ENCODE results near the gene EXOC4. TPM values are rescaled to one million over a fixed set of nuclear protein-coding genes. Genes with fewer than 3 reads are reported as not detected.

The EXOC4 gene
- total RNA-seq, 1 donor from 2014 or later: 99.2 TPM

DNA sequence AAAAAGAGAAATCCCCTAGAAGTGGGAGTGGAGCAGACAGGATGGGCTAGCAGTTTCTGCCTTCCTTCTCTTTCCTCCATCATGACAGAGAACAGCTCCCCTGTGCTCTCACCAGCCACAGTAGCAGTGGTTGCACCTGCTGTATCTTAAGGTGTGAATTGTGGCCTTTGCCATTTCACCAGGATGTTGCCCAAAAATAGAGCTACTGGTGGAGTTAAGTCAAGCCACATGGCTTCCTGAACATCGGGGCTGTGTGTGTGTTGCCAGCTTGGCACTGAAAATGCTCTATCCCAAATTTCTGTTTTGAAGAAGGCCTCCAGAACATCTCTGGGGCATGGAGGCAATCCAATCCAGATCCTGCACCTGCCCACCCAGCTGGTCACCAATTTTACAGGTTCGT, 348.7 kb downstream of the EXOC4 start:
- DNase-seq (ENCODE audit: extremely low spot score in 2 of 2): no peak
- intact Hi-C loops (cut with DNase I): no loop called here
- no peak overlapping the region for H3K27ac ChIP-seq
- no peaks in the 10 kb centered on the region for H3K36me3 ChIP-seq
- H3K4me1 ChIP-seq: no peaks in the 10 kb centered on the region
- no peaks in the 10 kb centered on the region for H3K9me3 ChIP-seq
- H3K4me3 ChIP-seq: no peak overlapping the region
- no peaks in the 10 kb centered on the region for H3K27me3 ChIP-seq
- TF ChIP-seq POLR2A (IDR thresholded peaks at IDR 0.05): no peak
- no peak for TF ChIP-seq POLR2AphosphoS5 (IDR thresholded peaks at IDR 0.05; ENCODE audit: insufficient read depth in 1 of 2, low read depth in 1 of 2)
- TF ChIP-seq, protein P1, sequence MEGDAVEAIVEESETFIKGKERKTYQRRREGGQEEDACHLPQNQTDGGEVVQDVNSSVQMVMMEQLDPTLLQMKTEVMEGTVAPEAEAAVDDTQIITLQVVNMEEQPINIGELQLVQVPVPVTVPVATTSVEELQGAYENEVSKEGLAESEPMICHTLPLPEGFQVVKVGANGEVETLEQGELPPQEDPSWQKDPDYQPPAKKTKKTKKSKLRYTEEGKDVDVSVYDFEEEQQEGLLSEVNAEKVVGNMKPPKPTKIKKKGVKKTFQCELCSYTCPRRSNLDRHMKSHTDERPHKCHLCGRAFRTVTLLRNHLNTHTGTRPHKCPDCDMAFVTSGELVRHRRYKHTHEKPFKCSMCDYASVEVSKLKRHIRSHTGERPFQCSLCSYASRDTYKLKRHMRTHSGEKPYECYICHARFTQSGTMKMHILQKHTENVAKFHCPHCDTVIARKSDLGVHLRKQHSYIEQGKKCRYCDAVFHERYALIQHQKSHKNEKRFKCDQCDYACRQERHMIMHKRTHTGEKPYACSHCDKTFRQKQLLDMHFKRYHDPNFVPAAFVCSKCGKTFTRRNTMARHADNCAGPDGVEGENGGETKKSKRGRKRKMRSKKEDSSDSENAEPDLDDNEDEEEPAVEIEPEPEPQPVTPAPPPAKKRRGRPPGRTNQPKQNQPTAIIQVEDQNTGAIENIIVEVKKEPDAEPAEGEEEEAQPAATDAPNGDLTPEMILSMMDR (IDR thresholded peaks at IDR 0.05): no peak

DNA sequence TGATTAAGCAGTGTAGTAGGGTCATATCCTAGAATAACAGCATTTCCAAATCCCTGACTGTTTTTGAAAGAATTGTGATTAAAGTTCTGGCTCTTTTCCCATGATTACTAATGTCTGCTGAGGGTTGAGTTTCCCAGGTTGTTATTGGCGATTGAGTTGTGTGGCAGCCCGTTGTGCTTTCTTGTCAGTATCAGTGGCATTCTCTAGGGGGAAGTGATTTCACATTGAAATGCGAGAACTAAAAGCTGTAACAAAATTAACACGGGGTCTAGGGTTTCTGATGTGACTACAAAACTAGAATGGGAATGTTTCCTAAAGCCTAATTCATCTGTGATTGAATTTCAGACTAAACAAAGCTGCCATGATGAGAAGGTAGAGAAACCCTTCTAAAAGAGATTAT, 349.4 kb downstream of the EXOC4 start:
- intact Hi-C loops (cut with DNase I): no loop called here
- no peaks in the 10 kb centered on the region for H3K27me3 ChIP-seq
- no peaks in the 10 kb centered on the region for H3K4me1 ChIP-seq
- H3K4me3 ChIP-seq: no peak overlapping the region
- H3K9me3 ChIP-seq: no peaks in the 10 kb centered on the region
- no peak overlapping the region for H3K27ac ChIP-seq
- DNase-seq (ENCODE audit: extremely low spot score in 2 of 2): no peak
- no peaks in the 10 kb centered on the region for H3K36me3 ChIP-seq
- TF ChIP-seq POLR2AphosphoS5 (IDR thresholded peaks at IDR 0.05; ENCODE audit: insufficient read depth in 1 of 2, low read depth in 1 of 2) (no peak), POLR2A (IDR thresholded peaks at IDR 0.05) (no peak)
- TF ChIP-seq, protein P1 (IDR thresholded peaks at IDR 0.05): no peak

DNA sequence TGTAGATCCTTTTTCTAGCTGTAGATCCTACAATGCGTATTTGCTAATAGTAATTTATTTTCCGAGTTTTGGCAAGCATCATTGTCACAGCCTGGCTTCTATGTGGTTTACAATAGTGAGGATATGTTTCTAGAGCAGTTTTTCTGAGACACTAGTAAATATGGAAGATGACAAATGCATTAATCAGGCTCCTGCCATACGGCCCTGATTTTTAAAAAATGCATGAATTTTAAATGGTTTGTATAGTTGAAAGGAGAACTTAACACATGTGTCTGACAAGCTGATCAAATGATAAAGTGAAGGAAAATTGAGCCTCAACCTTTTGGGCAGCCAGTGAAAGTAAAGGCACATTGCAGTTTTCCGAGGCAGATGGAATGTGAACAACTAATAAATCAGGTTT, 354.1 kb downstream of the EXOC4 start:
- Histone ChIP-seq H3K9me3 (no peaks in the 10 kb centered on the region), H3K4me3 (no peak overlapping the region), H3K4me1 (no peaks in the 10 kb centered on the region), H3K27me3 (no peaks in the 10 kb centered on the region), H3K27ac (no peak overlapping the region), H3K36me3 (no peaks in the 10 kb centered on the region)
- no peak for DNase-seq (ENCODE audit: extremely low spot score in 2 of 2)
- intact Hi-C loops (cut with DNase I): no loop called here
- TF ChIP-seq, protein P1 (IDR thresholded peaks at IDR 0.05): no peak
- no peak for TF ChIP-seq POLR2A (IDR thresholded peaks at IDR 0.05)
- no peak for TF ChIP-seq POLR2AphosphoS5 (IDR thresholded peaks at IDR 0.05; ENCODE audit: insufficient read depth in 1 of 2, low read depth in 1 of 2)

DNA sequence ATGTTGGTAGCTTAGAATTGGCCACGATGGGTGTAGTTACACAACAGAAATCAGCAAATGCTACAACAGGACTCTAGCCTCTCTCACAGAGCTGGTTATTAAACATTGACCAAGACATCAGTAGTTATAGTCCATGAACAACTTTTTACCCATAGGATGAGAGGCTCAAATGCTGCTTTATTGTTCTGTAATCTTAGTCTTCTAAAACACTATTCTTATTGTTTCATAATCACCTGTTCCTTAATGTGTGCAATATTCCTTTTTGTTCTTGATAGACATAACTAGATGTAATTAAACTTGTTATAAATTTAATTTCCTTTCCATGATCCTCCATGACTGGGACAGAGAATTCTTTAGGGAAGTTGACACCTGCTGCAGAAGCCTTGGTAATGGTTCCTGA, 356.9 kb downstream of the EXOC4 start:
- Histone ChIP-seq H3K27me3 (no peaks in the 10 kb centered on the region), H3K27ac (no peak overlapping the region), H3K9me3 (no peaks in the 10 kb centered on the region), H3K4me3 (no peak overlapping the region), H3K4me1 (no peaks in the 10 kb centered on the region), H3K36me3 (no peaks in the 10 kb centered on the region)
- intact Hi-C loops (cut with DNase I): no loop called here
- DNase-seq (ENCODE audit: extremely low spot score in 2 of 2): no peak
- TF ChIP-seq, protein P1 (IDR thresholded peaks at IDR 0.05): no peak
- TF ChIP-seq POLR2AphosphoS5 (IDR thresholded peaks at IDR 0.05; ENCODE audit: insufficient read depth in 1 of 2, low read depth in 1 of 2) (no peak), POLR2A (IDR thresholded peaks at IDR 0.05) (no peak)

DNA sequence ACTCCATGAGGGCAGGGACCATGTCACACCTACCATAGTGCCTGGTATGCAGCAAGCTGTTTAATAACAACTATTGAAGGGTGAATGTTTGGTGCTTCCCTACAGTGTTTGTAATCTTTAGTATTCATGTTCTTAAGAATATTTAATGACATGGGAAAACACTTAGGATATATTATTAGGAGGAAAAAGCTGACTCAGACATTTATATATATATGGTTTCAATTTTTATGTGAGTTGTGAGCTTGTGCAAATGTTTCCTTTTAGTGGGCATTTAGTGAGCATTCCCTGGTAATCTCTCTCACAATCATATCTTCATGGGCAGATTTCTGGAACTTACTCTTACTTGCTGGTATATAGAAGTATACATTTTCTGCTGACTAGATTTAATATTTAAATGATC, 359.1 kb downstream of the EXOC4 start:
- Histone ChIP-seq H3K9me3 (no peaks in the 10 kb centered on the region), H3K4me3 (no peak overlapping the region), H3K27ac (no peak overlapping the region), H3K36me3 (no peaks in the 10 kb centered on the region), H3K4me1 (no peaks in the 10 kb centered on the region), H3K27me3 (no peaks in the 10 kb centered on the region)
- no peak for DNase-seq (ENCODE audit: extremely low spot score in 2 of 2)
- TF ChIP-seq POLR2AphosphoS5 (IDR thresholded peaks at IDR 0.05; ENCODE audit: insufficient read depth in 1 of 2, low read depth in 1 of 2) (no peak), POLR2A (IDR thresholded peaks at IDR 0.05) (no peak)
- TF ChIP-seq, protein P1 (IDR thresholded peaks at IDR 0.05): no peak
- intact Hi-C loops (cut with DNase I): no loop called here

Measured in vagina (tissue), 2 donors.